HG03060 (cell line): ENCODE results near the gene FASN.

Experiments used
- ATAC-seq: cut with Tn5 transposase; IDR thresholded peaks from one replicate; pipeline ENCODE4 v1.9.1; 2021; ENCODE audit warnings: low read depth, moderate number of reproducible peaks; ENCODE audit not compliant: unreplicated experiment

The FASN gene

DNA sequence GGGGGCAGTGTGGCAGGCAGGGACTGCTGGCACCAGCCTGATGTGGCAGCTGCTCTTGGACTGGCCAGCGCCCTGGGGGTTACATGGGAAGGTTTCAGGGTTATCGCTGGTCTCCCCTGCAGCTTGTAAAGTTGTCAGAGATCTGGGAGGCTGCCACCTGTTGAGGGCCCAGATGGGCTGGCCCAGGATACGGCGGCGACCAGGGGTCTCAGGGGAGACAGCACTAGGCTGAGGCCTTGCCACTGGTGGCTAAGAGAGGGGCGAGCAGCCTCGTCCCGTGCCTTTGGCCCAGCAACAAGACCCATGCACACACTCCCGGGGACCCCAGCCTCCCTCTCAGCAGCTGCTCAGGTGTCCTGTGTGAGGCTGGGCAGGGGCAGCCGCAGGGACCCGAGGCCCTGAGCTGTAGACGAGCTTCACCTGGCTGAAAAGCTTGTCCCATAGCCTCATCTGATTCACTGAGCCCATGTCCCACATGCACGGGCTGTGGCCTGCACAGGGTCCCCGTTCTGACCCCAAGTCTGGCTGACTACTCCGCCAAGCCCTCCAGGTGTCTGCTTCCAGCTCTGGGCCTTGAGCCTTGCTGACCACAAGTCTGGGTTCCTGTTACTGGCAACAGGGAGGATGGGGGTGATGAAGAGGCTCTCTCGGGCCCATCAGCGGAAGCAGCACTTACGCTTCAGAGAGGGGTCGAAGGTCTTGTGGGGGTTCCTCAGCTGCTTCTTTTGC, 38.6 kb downstream of the FASN start:
- no peak for ATAC-seq

GRCh38 chr17:82058855-82059249, 39.2 kb downstream of the FASN start:
- ATAC-seq, result no peak

- no peak for ATAC-seq
Observed at GRCh38 chr17:82058230-82058854, 39.7 kb downstream of the FASN start.

- ATAC-seq, result no peak
Observed at GRCh38 chr17:82056729-82057621, 41.1 kb downstream of the FASN start.

DNA sequence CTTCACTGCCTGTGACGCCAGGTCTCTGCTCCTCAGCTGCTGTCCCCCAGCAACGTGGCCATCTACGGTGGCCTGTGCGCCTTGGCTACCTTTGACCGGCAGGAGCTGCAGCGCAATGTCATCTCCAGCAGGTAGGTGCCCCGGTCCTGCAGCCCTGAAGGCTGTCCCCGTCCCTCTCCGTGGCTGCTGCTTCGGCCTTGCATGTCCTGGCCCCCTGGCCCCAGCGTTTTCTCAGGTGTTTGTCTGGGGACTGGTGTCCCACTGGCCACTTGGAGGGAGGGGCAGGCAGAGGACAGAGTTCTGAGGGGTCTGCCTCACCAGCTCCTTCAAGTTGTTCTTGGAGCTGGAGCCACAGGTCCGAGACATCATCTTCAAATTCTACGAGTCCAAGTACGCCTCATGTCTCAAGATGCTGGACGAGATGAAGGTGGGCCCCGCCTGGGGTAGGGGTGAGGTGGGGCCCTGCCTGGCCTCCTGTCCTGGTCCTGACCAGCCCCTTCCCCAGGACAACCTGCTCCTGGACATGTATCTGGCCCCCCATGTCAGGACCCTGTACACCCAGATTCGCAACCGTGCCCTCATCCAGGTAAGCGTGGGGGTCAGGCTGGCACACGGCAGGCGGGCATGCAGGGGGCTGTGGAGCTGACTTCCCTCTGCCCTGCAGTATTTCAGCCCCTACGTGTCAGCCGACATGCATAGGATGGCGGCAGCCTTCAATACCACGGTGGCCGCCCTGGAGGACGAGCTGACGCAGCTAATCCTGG, 41.9 kb downstream of the FASN start:
- ATAC-seq, result no peak

DNA sequence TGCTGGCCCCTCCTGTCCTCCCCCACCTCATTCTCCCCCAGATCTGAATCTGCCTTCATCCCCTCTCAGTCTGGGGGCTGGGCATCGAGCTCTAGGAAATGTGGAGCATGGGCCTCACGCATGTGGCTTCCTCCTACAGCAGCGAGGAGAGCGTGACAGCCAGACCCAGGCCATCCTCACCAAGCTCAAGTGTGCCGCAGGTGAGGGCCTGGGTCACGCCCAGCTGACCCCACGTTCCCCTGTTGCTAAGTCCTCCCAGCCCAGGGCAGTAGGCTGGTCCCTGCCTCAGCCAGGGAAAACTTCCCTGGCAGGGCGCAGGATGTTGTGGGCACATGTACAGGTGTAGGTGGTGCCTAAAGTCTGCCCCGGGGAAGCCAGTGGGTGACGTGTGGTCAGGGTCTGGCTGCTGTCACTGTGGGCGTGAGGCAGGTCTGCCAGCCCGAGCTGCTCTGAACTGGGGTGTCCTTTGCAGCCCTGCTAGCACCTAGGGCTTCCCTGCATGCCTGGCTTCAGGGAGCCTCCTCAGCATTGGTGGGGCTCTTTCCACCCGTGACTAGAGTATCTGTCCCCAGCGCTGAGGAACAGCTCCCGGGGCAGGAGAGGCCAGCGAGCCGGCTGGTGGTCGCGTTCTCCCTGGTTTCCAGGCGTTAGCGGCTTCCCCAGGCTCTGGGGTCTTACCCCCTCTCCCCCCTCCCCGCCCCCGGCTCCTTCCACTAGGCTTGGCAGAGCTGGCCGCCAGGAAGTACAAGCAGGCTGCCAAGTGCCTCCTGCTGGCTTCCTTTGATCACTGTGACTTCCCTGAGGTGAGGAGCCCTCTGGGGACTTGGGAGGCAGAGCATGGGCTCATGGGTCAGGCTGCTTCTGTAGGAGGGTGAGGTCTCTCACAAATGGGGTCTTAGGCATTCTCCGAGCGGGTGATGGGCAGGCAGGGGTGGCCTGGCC, 42.7 kb downstream of the FASN start:
- no peak for ATAC-seq

- ATAC-seq, result no peak
Observed at GRCh38 chr17:82054351-82055022, 43.5 kb downstream of the FASN start.

DNA sequence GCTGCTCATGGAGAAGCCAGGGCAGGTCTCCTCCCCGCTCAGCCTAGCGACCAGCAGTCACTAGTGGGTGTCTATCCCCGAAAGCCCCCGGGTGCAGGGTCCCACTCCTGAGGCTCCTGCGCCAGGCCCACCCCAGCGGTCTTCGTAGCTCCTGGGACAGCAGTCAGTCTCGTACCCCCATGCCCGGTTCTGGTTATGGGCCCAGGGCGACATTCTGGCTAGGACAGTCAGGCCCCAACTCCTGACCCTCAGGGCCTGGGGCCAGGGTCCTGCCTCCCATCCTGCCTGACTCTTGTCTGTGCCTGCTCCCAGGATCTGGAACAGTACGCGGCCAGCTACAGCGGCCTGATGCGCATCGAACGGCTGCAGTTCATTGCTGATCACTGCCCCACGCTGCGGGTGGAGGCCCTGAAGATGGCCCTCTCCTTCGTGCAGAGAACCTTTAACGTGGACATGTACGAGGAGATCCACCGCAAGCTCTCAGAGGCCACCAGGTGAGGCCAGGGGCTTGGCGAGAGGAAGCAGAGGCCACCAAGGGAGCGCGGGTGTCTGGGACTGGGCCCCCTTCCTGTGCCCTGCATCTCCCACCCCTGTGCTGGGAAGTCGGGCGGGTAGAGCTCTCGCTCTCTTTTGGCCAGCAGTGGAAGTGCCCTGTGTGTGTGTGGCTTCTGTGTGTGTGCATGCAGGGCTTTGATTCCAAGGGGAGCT, 44.3 kb downstream of the FASN start:
- ATAC-seq, result no peak

- no peak for ATAC-seq
Observed at GRCh38 chr17:82053130-82053529, 44.9 kb downstream of the FASN start.

GRCh38 chr17:82052638-82053059, 45.4 kb downstream of the FASN start:
- ATAC-seq, result no peak

DNA sequence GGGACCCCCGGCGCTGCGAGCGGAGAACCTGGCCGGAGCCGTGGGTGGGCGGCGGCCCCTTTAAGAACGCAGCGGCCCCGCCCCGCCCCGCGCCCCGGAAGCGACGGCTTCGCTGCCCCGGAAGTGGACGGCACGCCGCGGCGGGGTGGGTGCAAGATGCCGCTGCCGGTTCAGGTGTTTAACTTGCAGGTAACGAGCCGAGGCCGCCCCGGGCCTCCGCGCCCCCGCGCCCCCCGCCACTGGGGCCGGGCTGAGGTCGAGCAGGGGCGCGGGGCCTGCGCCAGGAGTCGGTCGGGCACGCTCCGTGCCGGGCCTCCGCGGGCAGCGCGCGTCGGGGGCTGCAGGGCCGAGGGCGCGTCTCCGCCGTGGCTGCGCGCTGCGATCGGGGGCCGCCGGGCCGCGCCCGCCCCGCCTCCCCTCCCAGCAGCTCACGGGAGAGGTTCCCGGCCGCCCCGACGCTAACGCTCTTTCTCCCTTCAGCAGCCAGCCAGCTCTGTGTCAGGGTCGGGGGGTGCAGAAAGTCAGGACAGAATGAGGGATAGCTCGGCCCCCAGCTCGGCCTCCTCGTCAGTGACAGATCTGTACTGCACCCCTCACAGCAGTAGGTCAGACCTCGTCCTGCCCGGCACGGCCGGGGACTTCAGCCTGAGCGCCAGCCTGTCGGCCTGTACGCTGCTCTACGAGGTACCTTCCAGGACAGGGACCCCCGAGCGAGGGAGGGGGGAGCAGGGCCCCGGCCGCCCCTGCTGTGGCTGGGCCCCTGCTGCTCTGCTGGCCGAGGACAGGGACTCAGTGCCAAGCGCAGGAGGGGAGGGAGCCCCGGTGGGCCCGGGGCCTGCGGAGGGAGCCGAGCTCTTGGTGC, 46.0 kb downstream of the FASN start, which contains the start of the genes GPS1 and RFNG:
Gene GPS1, plus strand, starts transcription at position 123 of the 862 bp plus-strand sequence. Its CDS starts 34 bp downstream, at position 157.
Gene RFNG, minus strand, starts transcription at position 36 of the 862 bp plus-strand sequence. CDS start 45 bp downstream, outside the sequence.
- ATAC-seq, result no peak

GRCh38 chr17:82050761-82051641, 47.0 kb downstream of the FASN start:
- no peak for ATAC-seq

DNA sequence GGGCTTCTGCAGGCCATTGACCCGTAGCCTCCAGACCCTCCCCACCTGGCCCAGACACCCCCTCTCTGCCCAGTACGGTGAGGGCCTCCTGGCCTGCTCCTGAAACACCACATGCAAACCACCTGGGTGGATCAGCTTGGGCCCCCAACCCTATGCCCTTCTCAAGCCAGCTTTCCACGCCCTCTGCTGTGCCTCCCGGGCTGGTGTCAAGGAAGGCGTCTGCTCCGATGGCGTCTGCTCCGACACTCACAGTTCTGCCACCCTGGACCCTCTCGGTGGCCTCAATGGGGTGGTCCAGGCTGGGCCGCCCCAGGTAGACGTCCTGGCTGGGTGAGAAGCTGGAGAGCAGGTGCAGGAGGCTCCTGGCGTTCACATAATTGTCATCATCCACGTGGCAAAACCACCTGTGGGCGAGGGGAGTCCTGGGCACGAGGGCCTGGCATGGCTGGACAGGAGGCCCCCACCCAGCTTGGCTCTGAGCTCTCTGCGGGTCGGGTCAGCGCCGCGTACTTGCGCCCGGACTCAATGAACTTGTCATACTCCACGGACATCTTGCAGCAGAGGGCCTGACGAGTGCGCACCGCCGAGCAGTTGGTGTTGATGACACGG, 47.8 kb downstream of the FASN start:
- ATAC-seq, result no peak

GRCh38 chr17:82049521-82049971, 48.5 kb downstream of the FASN start:
- no peak for ATAC-seq

DNA sequence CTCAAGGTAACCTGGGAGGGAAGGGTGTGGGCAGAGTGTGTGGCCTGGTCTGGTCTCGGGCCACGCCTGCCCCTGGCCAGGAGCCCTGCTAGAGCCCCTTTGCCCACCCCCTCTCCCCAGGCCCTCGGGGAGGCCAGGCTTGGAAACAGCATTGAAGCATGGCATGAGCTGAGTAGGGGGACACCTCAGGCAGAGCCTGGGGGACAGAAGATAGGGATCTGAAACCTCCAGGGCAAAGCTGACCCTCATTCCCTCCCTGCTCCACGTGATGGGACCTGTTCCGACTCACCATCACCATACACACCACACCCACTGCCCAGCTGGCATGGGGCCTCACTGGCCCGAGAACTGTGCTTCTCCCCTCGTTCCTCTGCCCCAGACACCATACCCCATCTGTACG, 48.9 kb downstream of the FASN start:
- no peak for ATAC-seq

DNA sequence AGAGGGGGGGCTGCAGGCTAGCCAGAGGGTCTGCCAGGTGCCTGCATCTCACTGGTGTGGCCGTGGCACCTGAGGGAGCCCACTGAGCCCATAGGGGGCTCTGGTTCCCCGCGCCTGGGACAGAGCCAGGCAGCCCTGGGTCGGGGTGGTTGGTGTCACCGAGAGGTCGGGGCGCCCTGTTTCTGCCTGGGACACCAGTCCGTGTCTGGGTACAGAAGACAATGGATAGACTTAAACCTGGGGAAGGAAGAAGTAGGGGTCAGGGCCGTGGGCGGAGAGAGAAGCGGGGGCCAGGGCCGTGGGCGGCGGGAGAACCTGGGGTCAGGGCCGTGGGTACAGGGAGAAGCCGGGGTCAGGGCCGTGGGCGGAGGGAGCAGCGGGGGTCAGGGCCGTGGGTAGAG, 49.5 kb downstream of the FASN start:
- no peak for ATAC-seq
